HEK293 (cell line): Measurements from ENCODE around the gene STRN.

Source experiments
- GLI2 ChIP-seq: fragments of 450-650 bp; formaldehyde crosslinking; IDR thresholded peaks from 2 replicates; pipeline ENCODE4; 2017; ENCODE audit warnings: missing biosample characterization, missing genetic modification characterization, low read depth, borderline replicate concordance
- KLF8 ChIP-seq: fragments of 450-650 bp; formaldehyde crosslinking; IDR thresholded peaks from 2 replicates; pipeline ENCODE4 v1.5.1; 2016; ENCODE audit warnings: missing biosample characterization, missing genetic modification characterization
- MEIS1 ChIP-seq: sonication (generic); formaldehyde crosslinking; IDR thresholded peaks from 2 replicates; pipeline ENCODE4 v1.8.1; 2022; ENCODE audit warnings: missing genetic modification reagents, mild to moderate bottlenecking, borderline replicate concordance
- OVOL3 ChIP-seq: fragments of 450-650 bp; formaldehyde crosslinking; IDR thresholded peaks from 2 replicates; pipeline ENCODE4 v1.5.1; 2016; ENCODE audit warnings: missing biosample characterization, missing genetic modification characterization
- ZBTB17 ChIP-seq: fragments of 450-650 bp; formaldehyde crosslinking; IDR thresholded peaks from 2 replicates; pipeline ENCODE4 v1.5.1; 2016; ENCODE audit warnings: missing biosample characterization, missing genetic modification characterization
- ZFHX2 ChIP-seq: fragments of 450-650 bp; formaldehyde crosslinking; conservative IDR thresholded peaks from 2 replicates; pipeline ENCODE4 v1.5.1; 2016; ENCODE audit warnings: missing biosample characterization, missing genetic modification characterization
- ZFP41 ChIP-seq: fragments of 450-650 bp; formaldehyde crosslinking; IDR thresholded peaks from 2 replicates; pipeline ENCODE4 v1.5.1; 2016; ENCODE audit warnings: missing biosample characterization, missing genetic modification characterization, borderline replicate concordance
- ZNF121 ChIP-seq: fragments of 450-650 bp; formaldehyde crosslinking; IDR thresholded peaks from 2 replicates; pipeline ENCODE4 v1.5.1; 2016; ENCODE audit warnings: missing biosample characterization, missing genetic modification characterization
- ZNF157 ChIP-seq: fragments of 450-650 bp; formaldehyde crosslinking; IDR thresholded peaks from 2 replicates; pipeline ENCODE4 v1.5.1; 2016; ENCODE audit warnings: missing biosample characterization, missing genetic modification characterization
- ZNF211 ChIP-seq: fragments of 450-650 bp; formaldehyde crosslinking; IDR thresholded peaks from 2 replicates; pipeline ENCODE4 v1.5.1; 2016; ENCODE audit warnings: low read depth, missing biosample characterization, missing genetic modification characterization
- ZNF221 ChIP-seq: fragments of 450-650 bp; formaldehyde crosslinking; IDR thresholded peaks from 2 replicates; pipeline ENCODE4 v1.5.1; 2017; ENCODE audit warnings: missing biosample characterization, missing genetic modification characterization, borderline replicate concordance
- ZNF274 ChIP-seq, 2 experiments: fragments of 200-500 bp in 1 of 2; fragments of 450-650 bp in 1 of 2; sonication (Bioruptor generic) in 1 of 2; formaldehyde crosslinking in 1 of 2; IDR thresholded peaks; 2 replicates each; pipeline versions ENCODE4 v1.5.1 to v1.6.1; 2014 to 2016; ENCODE audit warnings: borderline replicate concordance in 1 of 2, inconsistent platforms in 1 of 2, low read length in 1 of 2, missing biosample characterization in 1 of 2, missing genetic modification characterization in 1 of 2
- ZNF302 ChIP-seq: fragments of 450-650 bp; formaldehyde crosslinking; IDR thresholded peaks from 2 replicates; pipeline ENCODE4 v1.5.1; 2016; ENCODE audit warnings: missing biosample characterization, missing genetic modification characterization, low read depth
- ZNF48 ChIP-seq: fragments of 450-650 bp; formaldehyde crosslinking; IDR thresholded peaks from 2 replicates; pipeline ENCODE4 v1.5.1; 2016; ENCODE audit warnings: missing biosample characterization, missing genetic modification characterization
- ZNF501 ChIP-seq: fragments of 450-650 bp; formaldehyde crosslinking; IDR thresholded peaks from 2 replicates; pipeline ENCODE4 v1.5.1; 2016; ENCODE audit warnings: missing biosample characterization, missing genetic modification characterization
- ZNF510 ChIP-seq: fragments of 450-650 bp; formaldehyde crosslinking; IDR thresholded peaks from 2 replicates; pipeline ENCODE4 v1.5.1; 2018; ENCODE audit warnings: mild to moderate bottlenecking, missing genetic modification characterization, missing biosample characterization; ENCODE audit not compliant: insufficient replicate concordance
- ZNF514 ChIP-seq: fragments of 450-650 bp; formaldehyde crosslinking; IDR thresholded peaks from 2 replicates; pipeline ENCODE4 v1.5.1; 2016; ENCODE audit warnings: missing biosample characterization, missing genetic modification characterization
- ZNF521 ChIP-seq: fragments of 450-650 bp; formaldehyde crosslinking; IDR thresholded peaks from 2 replicates; pipeline ENCODE4 v1.5.1; 2017; ENCODE audit warnings: missing biosample characterization, mild to moderate bottlenecking, missing genetic modification characterization
- ZNF544 ChIP-seq: fragments of 450-650 bp; formaldehyde crosslinking; IDR thresholded peaks from 2 replicates; pipeline ENCODE4 v1.5.0; 2017; ENCODE audit warnings: missing biosample characterization, missing genetic modification characterization
- ZNF560 ChIP-seq: fragments of 450-650 bp; formaldehyde crosslinking; IDR thresholded peaks from 2 replicates; pipeline ENCODE4 v1.5.1; 2017; ENCODE audit warnings: missing biosample characterization, missing genetic modification characterization, borderline replicate concordance
- ZNF561 ChIP-seq: fragments of 450-650 bp; IDR thresholded peaks from 2 replicates; pipeline ENCODE4 v1.5.1; 2018; ENCODE audit warnings: missing biosample characterization, missing genetic modification characterization, borderline replicate concordance
- ZNF623 ChIP-seq: fragments of 450-650 bp; formaldehyde crosslinking; IDR thresholded peaks from 2 replicates; pipeline ENCODE4 v1.5.1; 2016; ENCODE audit warnings: missing biosample characterization, missing genetic modification characterization
- ZNF626 ChIP-seq: fragments of 450-650 bp; sonication (Bioruptor Pico); formaldehyde crosslinking; IDR thresholded peaks from 2 replicates; pipeline ENCODE4 v1.5.1; 2018; ENCODE audit warnings: missing biosample characterization, missing genetic modification characterization, inconsistent platforms
- ZNF629 ChIP-seq: fragments of 450-650 bp; formaldehyde crosslinking; IDR thresholded peaks from 2 replicates; pipeline ENCODE4 v1.5.1; 2017; ENCODE audit warnings: missing biosample characterization, missing genetic modification characterization
- TF ChIP-seq, protein P1 (sequence below): IDR thresholded peaks from 2 replicates; pipeline ENCODE4 v1.6.1; 2011; ENCODE audit warnings: mild to moderate bottlenecking, low read depth, low read length, borderline replicate concordance
- TF ChIP-seq, protein P2 (sequence below): sonication (generic); formaldehyde crosslinking; IDR thresholded peaks from 2 replicates; pipeline ENCODE4 v1.8.1; 2022; ENCODE audit warnings: mild to moderate bottlenecking, moderate library complexity, missing genetic modification reagents
- TF ChIP-seq, protein P3 (sequence below): fragments of 450-650 bp; formaldehyde crosslinking; IDR thresholded peaks from 2 replicates; pipeline ENCODE4 v1.5.1; 2016; ENCODE audit warnings: missing biosample characterization, missing genetic modification characterization
- TF ChIP-seq, protein P4 (sequence below): fragments of 450-650 bp; formaldehyde crosslinking; IDR thresholded peaks from 2 replicates; pipeline ENCODE4 v1.5.1; 2017; ENCODE audit warnings: missing biosample characterization, missing genetic modification characterization
- TF ChIP-seq, protein P5 (sequence below): fragments of 450-650 bp; formaldehyde crosslinking; IDR thresholded peaks from 2 replicates; pipeline ENCODE4 v1.5.1; 2016; ENCODE audit warnings: missing biosample characterization, missing genetic modification characterization

STRN gene

DNA sequence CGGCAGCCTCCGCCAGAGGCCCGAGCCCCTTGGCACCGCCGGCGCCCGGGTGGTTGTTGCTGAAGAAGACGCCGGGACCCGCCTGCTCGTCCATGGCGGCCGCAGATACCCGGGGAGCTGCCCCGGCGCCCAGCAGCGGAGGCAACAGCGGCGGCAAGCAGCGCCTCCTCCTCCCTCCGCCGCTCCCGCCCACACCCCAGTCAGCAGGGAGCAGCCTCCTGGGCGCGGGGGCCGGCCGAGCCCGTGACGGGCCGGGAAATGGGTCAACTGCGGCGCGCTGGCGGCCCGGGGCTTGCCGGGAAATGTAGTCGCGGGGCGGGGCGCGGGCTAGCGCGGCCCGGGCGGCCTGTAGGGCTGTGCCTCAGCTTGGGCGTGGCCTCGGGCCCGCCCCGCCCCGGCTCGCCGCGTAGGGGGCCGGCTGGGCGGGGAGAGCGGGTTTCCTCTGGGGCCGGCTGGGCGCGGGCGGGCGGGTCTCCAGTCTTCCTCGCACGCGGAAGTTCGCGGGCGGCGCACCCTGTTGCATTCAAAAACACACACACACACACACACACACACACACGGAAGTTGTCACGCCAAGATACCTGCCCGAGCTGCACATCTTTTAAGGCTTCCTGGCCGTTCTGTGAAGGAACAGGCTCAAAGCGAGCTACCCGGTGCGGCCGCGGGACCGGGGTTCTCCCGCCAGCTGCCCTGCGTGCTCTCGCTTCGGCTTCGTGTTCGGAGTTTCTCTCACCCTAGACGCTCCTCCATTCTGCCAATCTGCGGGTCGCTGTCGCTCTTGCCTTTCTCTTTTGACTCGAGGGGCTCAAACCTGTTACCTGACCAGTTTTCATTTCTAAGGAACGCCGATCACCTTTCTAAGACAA is at the start of gene STRN (continued):
- peak; percentile 87 for TF ChIP-seq KLF8 (tag by site-specific recombination)
- no peak for TF ChIP-seq ZNF514 (tag by site-specific recombination)
- TF ChIP-seq, protein P1, sequence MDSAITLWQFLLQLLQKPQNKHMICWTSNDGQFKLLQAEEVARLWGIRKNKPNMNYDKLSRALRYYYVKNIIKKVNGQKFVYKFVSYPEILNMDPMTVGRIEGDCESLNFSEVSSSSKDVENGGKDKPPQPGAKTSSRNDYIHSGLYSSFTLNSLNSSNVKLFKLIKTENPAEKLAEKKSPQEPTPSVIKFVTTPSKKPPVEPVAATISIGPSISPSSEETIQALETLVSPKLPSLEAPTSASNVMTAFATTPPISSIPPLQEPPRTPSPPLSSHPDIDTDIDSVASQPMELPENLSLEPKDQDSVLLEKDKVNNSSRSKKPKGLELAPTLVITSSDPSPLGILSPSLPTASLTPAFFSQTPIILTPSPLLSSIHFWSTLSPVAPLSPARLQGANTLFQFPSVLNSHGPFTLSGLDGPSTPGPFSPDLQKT, result no peak
- no peak for TF ChIP-seq ZNF211 (tag by site-specific recombination)
- TF ChIP-seq ZNF560 (tag by site-specific recombination), result no peak
- TF ChIP-seq ZNF521 (tag by site-specific recombination), result no peak
- no peak for TF ChIP-seq ZNF302 (tag by site-specific recombination)
- TF ChIP-seq, protein P2, sequence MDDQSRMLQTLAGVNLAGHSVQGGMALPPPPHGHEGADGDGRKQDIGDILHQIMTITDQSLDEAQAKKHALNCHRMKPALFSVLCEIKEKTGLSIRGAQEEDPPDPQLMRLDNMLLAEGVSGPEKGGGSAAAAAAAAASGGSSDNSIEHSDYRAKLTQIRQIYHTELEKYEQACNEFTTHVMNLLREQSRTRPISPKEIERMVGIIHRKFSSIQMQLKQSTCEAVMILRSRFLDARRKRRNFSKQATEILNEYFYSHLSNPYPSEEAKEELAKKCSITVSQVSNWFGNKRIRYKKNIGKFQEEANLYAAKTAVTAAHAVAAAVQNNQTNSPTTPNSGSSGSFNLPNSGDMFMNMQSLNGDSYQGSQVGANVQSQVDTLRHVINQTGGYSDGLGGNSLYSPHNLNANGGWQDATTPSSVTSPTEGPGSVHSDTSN (CRISPR knock-in tag), result peak; percentile 76; the same call in 1 of the 2 replicates
- TF ChIP-seq ZNF626, result no peak
- TF ChIP-seq, protein P3, sequence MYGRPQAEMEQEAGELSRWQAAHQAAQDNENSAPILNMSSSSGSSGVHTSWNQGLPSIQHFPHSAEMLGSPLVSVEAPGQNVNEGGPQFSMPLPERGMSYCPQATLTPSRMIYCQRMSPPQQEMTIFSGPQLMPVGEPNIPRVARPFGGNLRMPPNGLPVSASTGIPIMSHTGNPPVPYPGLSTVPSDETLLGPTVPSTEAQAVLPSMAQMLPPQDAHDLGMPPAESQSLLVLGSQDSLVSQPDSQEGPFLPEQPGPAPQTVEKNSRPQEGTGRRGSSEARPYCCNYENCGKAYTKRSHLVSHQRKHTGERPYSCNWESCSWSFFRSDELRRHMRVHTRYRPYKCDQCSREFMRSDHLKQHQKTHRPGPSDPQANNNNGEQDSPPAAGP (tag by site-specific recombination), result 0 out of 2 replicates have a peak, but pooled peaks have one; percentile 9
- TF ChIP-seq ZNF544, result no peak
- TF ChIP-seq ZNF623 (tag by site-specific recombination), result no peak
- no peak for TF ChIP-seq ZNF510 (tag by site-specific recombination)
- peak; percentile 84 for TF ChIP-seq ZNF501 (tag by site-specific recombination)
- TF ChIP-seq ZFP41 (tag by site-specific recombination), result no peak
- TF ChIP-seq MEIS1 (CRISPR knock-in tag), result no peak
- no peak for TF ChIP-seq ZNF221 (tag by site-specific recombination)
- peak; percentile 90 for TF ChIP-seq ZBTB17 (tag by site-specific recombination)
- TF ChIP-seq ZNF629, result no peak
- TF ChIP-seq, protein P4, sequence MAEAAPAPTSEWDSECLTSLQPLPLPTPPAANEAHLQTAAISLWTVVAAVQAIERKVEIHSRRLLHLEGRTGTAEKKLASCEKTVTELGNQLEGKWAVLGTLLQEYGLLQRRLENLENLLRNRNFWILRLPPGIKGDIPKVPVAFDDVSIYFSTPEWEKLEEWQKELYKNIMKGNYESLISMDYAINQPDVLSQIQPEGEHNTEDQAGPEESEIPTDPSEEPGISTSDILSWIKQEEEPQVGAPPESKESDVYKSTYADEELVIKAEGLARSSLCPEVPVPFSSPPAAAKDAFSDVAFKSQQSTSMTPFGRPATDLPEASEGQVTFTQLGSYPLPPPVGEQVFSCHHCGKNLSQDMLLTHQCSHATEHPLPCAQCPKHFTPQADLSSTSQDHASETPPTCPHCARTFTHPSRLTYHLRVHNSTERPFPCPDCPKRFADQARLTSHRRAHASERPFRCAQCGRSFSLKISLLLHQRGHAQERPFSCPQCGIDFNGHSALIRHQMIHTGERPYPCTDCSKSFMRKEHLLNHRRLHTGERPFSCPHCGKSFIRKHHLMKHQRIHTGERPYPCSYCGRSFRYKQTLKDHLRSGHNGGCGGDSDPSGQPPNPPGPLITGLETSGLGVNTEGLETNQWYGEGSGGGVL, result peak; percentile 51
- TF ChIP-seq OVOL3 (tag by site-specific recombination), result peak; percentile 9; the same call in 1 of the 2 replicates
- TF ChIP-seq ZNF561, result peak; percentile 70; the same call in 1 of the 2 replicates
- TF ChIP-seq GLI2 (tag by site-specific recombination), result no peak
- TF ChIP-seq, protein P5, sequence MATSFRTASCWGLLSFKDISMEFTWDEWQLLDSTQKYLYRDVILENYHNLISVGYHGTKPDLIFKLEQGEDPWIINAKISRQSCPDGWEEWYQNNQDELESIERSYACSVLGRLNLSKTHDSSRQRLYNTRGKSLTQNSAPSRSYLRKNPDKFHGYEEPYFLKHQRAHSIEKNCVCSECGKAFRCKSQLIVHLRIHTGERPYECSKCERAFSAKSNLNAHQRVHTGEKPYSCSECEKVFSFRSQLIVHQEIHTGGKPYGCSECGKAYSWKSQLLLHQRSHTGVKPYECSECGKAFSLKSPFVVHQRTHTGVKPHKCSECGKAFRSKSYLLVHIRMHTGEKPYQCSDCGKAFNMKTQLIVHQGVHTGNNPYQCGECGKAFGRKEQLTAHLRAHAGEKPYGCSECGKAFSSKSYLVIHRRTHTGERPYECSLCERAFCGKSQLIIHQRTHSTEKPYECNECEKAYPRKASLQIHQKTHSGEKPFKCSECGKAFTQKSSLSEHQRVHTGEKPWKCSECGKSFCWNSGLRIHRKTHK, result no peak
- no peak for TF ChIP-seq ZNF274 (IDR thresholded peaks at IDR 0.05; ENCODE audit: low read length)
- no peak for TF ChIP-seq ZNF274 (tag by site-specific recombination; IDR thresholded peaks at IDR 0.05; ENCODE audit: borderline replicate concordance)
- peak; percentile 83 for TF ChIP-seq ZFHX2 (tag by site-specific recombination)
- TF ChIP-seq ZNF48, result no peak
- no peak for TF ChIP-seq ZNF121
- no peak for TF ChIP-seq ZNF157 (tag by site-specific recombination)
